Body of pancreas (tissue), 4 donors: ENCODE measurements around the gene IGLL5. TPM values are rescaled to one million over a fixed set of nuclear protein-coding genes. Genes with fewer than 3 reads are reported as not detected.

Source experiments
- ATAC-seq: fragments of 150-250 bp; one replicate; pipeline ENCODE4 v1.9.1; 2016
- DNase-seq, 4 donors: peaks; one replicate each; pipeline ENCODE4 v3.0.0-alpha.2; 2019
- H3K27ac ChIP-seq, 4 donors: fragments of 200-600 bp; sonication (generic); 1 replicate in 3 of 4; 2 replicates in 1 of 4; pipeline versions ENCODE4 v1.5.1 to v1.6.1; 2016 to 2019; ENCODE audit warnings: mild to moderate bottlenecking in 1 of 4, mixed read lengths in 1 of 4, moderate library complexity in 1 of 4
- H3K27me3 ChIP-seq, 2 donors: fragments of 200-600 bp; sonication (generic); one replicate each; pipeline ENCODE4 v1.6.0; 2016; ENCODE audit warnings: mild to moderate bottlenecking in 1 of 2
- H3K36me3 ChIP-seq, 2 donors: fragments of 200-600 bp; sonication (generic); replicated peaks in 1 of 2; 2 replicates each; pipeline ENCODE4 v1.5.1; 2016; ENCODE audit warnings: low read depth in 2 of 2; ENCODE audit not compliant: insufficient read depth in 1 of 2
- H3K4me1 ChIP-seq: fragments of 200-600 bp; sonication (generic); one replicate; pipeline ENCODE4 v1.6.0; 2016
- H3K4me3 ChIP-seq, 2 donors: fragments of 200-600 bp; sonication (generic); 1 replicate in 1 of 2; 2 replicates in 1 of 2; pipeline ENCODE4 v1.5.1; 2016 to 2019
- H3K9me3 ChIP-seq, 3 donors: fragments of 200-600 bp; sonication (generic); 1 replicate in 2 of 3; 2 replicates in 1 of 3; pipeline ENCODE4 v1.5.1; 2016
- CTCF ChIP-seq, 7 experiments: fragments of 450-650 bp in 4 of 7; fragments of 200-600 bp in 3 of 7; sonication (generic) in 3 of 7; IDR thresholded peaks; one replicate each; pipeline ENCODE4 v1.5.1; 2016 to 2019; ENCODE audit warnings: antibody characterized with exemption in 7 of 7
- POLR2A ChIP-seq, 3 donors: fragments of 450-650 bp; IDR thresholded peaks; one replicate each; pipeline ENCODE4 v1.6.1; 2016; ENCODE audit warnings: antibody characterized with exemption in 3 of 3, mild to moderate bottlenecking in 2 of 3
- WGBS, 2 donors: methylation state at CpG; one replicate each; pipeline ENCODE4 v1.1.5; 2017; 5-methylcytosine and 5-hydroxymethylcytosine counted together
- intact Hi-C: fragments of 100-400 bp; cut with DNase I; formaldehyde crosslinking; loops from one replicate; pipeline ENCODE4 v1.15.1; 2023
- total RNA-seq, 2 donors: library from RNA; depleted of rRNA; stranded (reverse); fragments of >200 nt; gene quantifications; one replicate each; pipeline ENCODE4 v1.1.0, GENCODE V29; 2016

IGLL5 gene
- total RNA-seq, 2 donors from 2014 or later, result 3.4 to 5.3 TPM

GRCh38 chr22:22934543-22935055, 47.0 kb downstream of the IGLL5 start:
- 80 to 82% methylated on average over 11 of the region's 11 CpGs for WGBS, 2 donors
- DNase-seq (no peak), ATAC-seq (no peak)
- Histone ChIP-seq H3K27me3 (no peaks in the 10 kb centered on the region), H3K4me1 (no peaks in the 10 kb centered on the region), H3K27ac (no peak overlapping the region), H3K4me3 (no peak overlapping the region), H3K36me3 (no peaks in the 10 kb centered on the region), H3K9me3 (no peaks in the 10 kb centered on the region)
- intact Hi-C loops, result no loop called here
- TF ChIP-seq POLR2A (IDR thresholded peaks at IDR 0.05) (no peak), CTCF (IDR thresholded peaks at IDR 0.05) (no peak)

GRCh38 chr22:22935056-22935545, 47.5 kb downstream of the IGLL5 start:
- WGBS, 2 donors, result 60 to 84% methylated on average over 1 to 3 of the region's 3 CpGs
- Histone ChIP-seq H3K27ac (no peak overlapping the region), H3K27me3 (no peaks in the 10 kb centered on the region), H3K36me3 (no peaks in the 10 kb centered on the region), H3K9me3 (no peaks in the 10 kb centered on the region), H3K4me3 (no peak overlapping the region), H3K4me1 (no peaks in the 10 kb centered on the region)
- ATAC-seq (no peak), DNase-seq (no peak)
- TF ChIP-seq POLR2A (IDR thresholded peaks at IDR 0.05) (no peak), CTCF (IDR thresholded peaks at IDR 0.05) (no peak)
- intact Hi-C loops, result no loop called here

- Histone ChIP-seq H3K9me3 (no peaks in the 10 kb centered on the region), H3K4me1 (no peaks in the 10 kb centered on the region), H3K4me3 (no peak overlapping the region), H3K27me3 (no peaks in the 10 kb centered on the region), H3K36me3 (no peaks in the 10 kb centered on the region), H3K27ac (no peak overlapping the region)
- no peak for TF ChIP-seq CTCF (IDR thresholded peaks at IDR 0.05)
- TF ChIP-seq POLR2A (IDR thresholded peaks at IDR 0.05), result no peak
- intact Hi-C loops, result no loop called here
- ATAC-seq (no peak), DNase-seq (no peak)
- WGBS, 2 donors, result 59 to 71% methylated on average over 4 of the region's 4 CpGs
Measured at GRCh38 chr22:22935546-22936157, 48.0 kb downstream of the IGLL5 start.

GRCh38 chr22:22936180-22936914, 48.7 kb downstream of the IGLL5 start:
- no peak for ATAC-seq
- no peak for TF ChIP-seq POLR2A (IDR thresholded peaks at IDR 0.05)

GRCh38 chr22:22936915-22937656, 49.5 kb downstream of the IGLL5 start:
- intact Hi-C loops, result no loop called here
- Histone ChIP-seq H3K27me3 (no peaks in the 10 kb centered on the region), H3K4me1 (no peaks in the 10 kb centered on the region), H3K4me3 (no peak overlapping the region), H3K36me3 (no peaks in the 10 kb centered on the region), H3K9me3 (no peaks in the 10 kb centered on the region), H3K27ac (no peak overlapping the region)
- DNase-seq, result no peak
- TF ChIP-seq CTCF (IDR thresholded peaks at IDR 0.05) (no peak), POLR2A (IDR thresholded peaks at IDR 0.05) (no peak)
- no peak for ATAC-seq
- 58 to 66% methylated on average over 6 of the region's 6 CpGs for WGBS, 2 donors

More at GRCh38 chr22:22936180-22936914, 48.7 kb downstream of the IGLL5 start:
- intact Hi-C loops, result no loop called here
- WGBS, 2 donors, result 81 to 84% methylated on average over 15 of the region's 15 CpGs
- Histone ChIP-seq H3K4me1 (no peaks in the 10 kb centered on the region), H3K9me3 (no peaks in the 10 kb centered on the region), H3K27me3 (no peaks in the 10 kb centered on the region), H3K4me3 (no peak overlapping the region), H3K27ac (no peak overlapping the region), H3K36me3 (no peaks in the 10 kb centered on the region)
- DNase-seq, result no peak
